Measurements from ENCODE around the gene AGAP1.

GRCh38 chr2:235889302-235889630 is 395.4 kb downstream of the AGAP1 start:
- no peak for TF ChIP-seq CTCF (IDR thresholded peaks at IDR 0.05; ENCODE audit: low read depth, low read length, missing input control)
- no peak for TF ChIP-seq FOXA1 (IDR thresholded peaks at IDR 0.05)
- TF ChIP-seq ATF3 (IDR thresholded peaks at IDR 0.05) = no peak
- no peak for TF ChIP-seq ZBTB33 (IDR thresholded peaks at IDR 0.05)
- no peak for TF ChIP-seq RAD21 (IDR thresholded peaks at IDR 0.05)
- TF ChIP-seq RXRA (IDR thresholded peaks at IDR 0.05) = no peak
- no peak for TF ChIP-seq TAF1 (conservative IDR thresholded peaks at IDR 0.05)
- TF ChIP-seq YY1 (IDR thresholded peaks at IDR 0.05) = no peak
- TF ChIP-seq REST (IDR thresholded peaks at IDR 0.05) = no peak
- no peak for TF ChIP-seq SP1 (IDR thresholded peaks at IDR 0.05)
- TF ChIP-seq JUND (IDR thresholded peaks at IDR 0.05) = no peak

Data from liver (tissue), 3 donors.